IMR-90 (cell line): Measurements from ENCODE around the gene LPA.

Experiments used
- BHLHE40 ChIP-seq: fragments of 150-350 bp; IDR thresholded peaks from 2 replicates; pipeline ENCODE4 v1.6.1; 2016; ENCODE audit warnings: mild to moderate bottlenecking, low read depth, low read length
- CEBPB ChIP-seq: IDR thresholded peaks from 2 replicates; pipeline ENCODE4 v1.6.1; 2012; ENCODE audit warnings: low read depth, low read length, improper control_type of control experiment
- CTCF ChIP-seq: conservative IDR thresholded peaks from 2 replicates; pipeline ENCODE4 v1.5.1; 2012; ENCODE audit warnings: mild to moderate bottlenecking, low read depth, low read length, improper control_type of control experiment
- FOS ChIP-seq: fragments of 150-350 bp; IDR thresholded peaks from 2 replicates; pipeline ENCODE4 v1.6.1; 2016; ENCODE audit warnings: low read depth, low read length
- MAFK ChIP-seq: IDR thresholded peaks from 2 replicates; pipeline ENCODE4 v1.6.1; 2012; ENCODE audit warnings: low read depth, low read length, improper control_type of control experiment
- POLR2A ChIP-seq: IDR thresholded peaks from 2 replicates; pipeline ENCODE4 v1.6.1; 2012; ENCODE audit warnings: mild to moderate bottlenecking, low read depth, low read length
- RAD21 ChIP-seq: IDR thresholded peaks from 2 replicates; pipeline ENCODE4 v1.6.1; 2012; ENCODE audit warnings: low read length, improper control_type of control experiment
- RCOR1 ChIP-seq: IDR thresholded peaks from 2 replicates; pipeline ENCODE4 v1.6.1; 2012; ENCODE audit warnings: mild to moderate bottlenecking, low read length, improper control_type of control experiment; ENCODE audit not compliant: insufficient replicate concordance
- RFX5 ChIP-seq: IDR thresholded peaks from 2 replicates; pipeline ENCODE4 v1.8.0; 2012; ENCODE audit warnings: low read depth, mild to moderate bottlenecking, low read length, moderate library complexity
- SMC3 ChIP-seq: fragments of 150-350 bp; IDR thresholded peaks from 2 replicates; pipeline ENCODE4 v1.6.1; 2016; ENCODE audit warnings: low read depth, mild to moderate bottlenecking, antibody characterized with exemption, low read length, moderate library complexity
- USF2 ChIP-seq: fragments of 150-350 bp; IDR thresholded peaks from 2 replicates; pipeline ENCODE4 v1.6.1; 2017; ENCODE audit warnings: mild to moderate bottlenecking, antibody characterized with exemption, low read length, low read depth

- TF ChIP-seq CTCF (peak; percentile 80; the same call in 1 of the 2 replicates), POLR2A (no peak), USF2 (no peak), RAD21 (no peak), MAFK (no peak), CEBPB (no peak), FOS (no peak), RCOR1 (no peak), SMC3 (no peak), RFX5 (no peak), BHLHE40 (no peak)
Measured at GRCh38 chr6:160519603-160520042, 144.5 kb downstream of the LPA start.
